BJ (cell line): ENCODE measurements around the gene CLRN1. TPM values are rescaled to one million over a fixed set of nuclear protein-coding genes. Genes with fewer than 3 reads are reported as not detected.

Source experiments
- CTCF ChIA-PET: fragments of 350-600 bp; formaldehyde crosslinking; extraction: SDS; loops from one replicate; lab custom pipeline; 2021; ENCODE audit warnings: antibody characterized with exemption, inconsistent platforms; lab: Yijun Ruan, JAX
- POLR2A ChIA-PET: fragments of 300-600 bp; sonication (Branson Sonifier 250); formaldehyde crosslinking; extraction: SDS; loops from one replicate; lab custom pipeline; 2021; ENCODE audit warnings: antibody characterized with exemption; lab: Charles Lee
- DNase-seq: peaks from one replicate; pipeline ENCODE4 v3.0.0-alpha.2; 2011; ENCODE audit warnings: low read depth
- H3K27me3 ChIP-seq: 2 replicates; pipeline ENCODE4 v1.6.0; 2011; ENCODE audit warnings: low read length; ENCODE audit not compliant: control insufficient read depth, insufficient read depth
- H3K36me3 ChIP-seq: 2 replicates; pipeline ENCODE4 v1.5.1; 2011; ENCODE audit warnings: low read length; ENCODE audit not compliant: control insufficient read depth, insufficient read depth
- H3K4me3 ChIP-seq: 2 replicates; pipeline ENCODE4 v1.5.1; 2011; ENCODE audit warnings: low read depth, mild to moderate bottlenecking, control low read depth, low read length
- polyA plus RNA-seq: library from polyadenylated mRNA; depleted of rRNA; stranded (reverse); fragments of >200 nt; gene quantifications from 2 replicates; pipeline ENCODE4 v1.2.3, GENCODE V29; 2011
- TF ChIP-seq, protein P1 (sequence below): IDR thresholded peaks from 2 replicates; pipeline ENCODE4 v1.5.1; 2011; ENCODE audit warnings: low read depth, mild to moderate bottlenecking, control low read depth, inconsistent platforms, low read length, moderate library complexity; ENCODE audit not compliant: insufficient read depth

The CLRN1 gene
- polyA plus RNA-seq, 1 experiment = not detected

DNA sequence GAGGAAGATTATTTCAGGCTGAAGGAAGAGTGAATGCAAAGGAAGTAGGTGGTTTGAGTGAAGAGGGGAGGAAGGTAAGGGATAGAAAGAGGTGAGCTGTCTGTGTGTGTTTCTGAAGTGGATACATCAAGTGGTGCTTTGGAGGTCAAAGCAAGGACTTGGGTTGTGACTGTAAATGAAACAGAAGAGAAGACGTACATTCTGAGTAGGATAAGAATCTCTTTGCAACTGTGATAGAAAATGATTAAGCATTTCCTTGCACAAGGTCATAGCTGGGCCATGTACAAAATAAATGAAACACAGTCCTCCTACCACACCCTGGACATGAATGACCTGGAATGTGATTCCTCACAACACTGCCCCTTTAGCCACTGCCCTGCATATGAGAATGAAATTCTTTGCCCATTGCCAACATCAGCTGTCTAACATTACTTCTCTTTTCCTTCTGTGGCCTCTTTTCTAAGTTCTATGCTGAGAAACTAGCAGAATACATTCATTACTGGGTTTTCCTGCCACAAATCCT lies 39.0 kb downstream of the CLRN1 start:
- CTCF ChIA-PET = interaction anchor here (1.2 to 1.5 kb wide), 2 partner anchors 8 to 212 kb away, joined by 3 read pairs; no protein-coding TSS in a partner anchor
- no peak for DNase-seq
- TF ChIP-seq, protein P1, sequence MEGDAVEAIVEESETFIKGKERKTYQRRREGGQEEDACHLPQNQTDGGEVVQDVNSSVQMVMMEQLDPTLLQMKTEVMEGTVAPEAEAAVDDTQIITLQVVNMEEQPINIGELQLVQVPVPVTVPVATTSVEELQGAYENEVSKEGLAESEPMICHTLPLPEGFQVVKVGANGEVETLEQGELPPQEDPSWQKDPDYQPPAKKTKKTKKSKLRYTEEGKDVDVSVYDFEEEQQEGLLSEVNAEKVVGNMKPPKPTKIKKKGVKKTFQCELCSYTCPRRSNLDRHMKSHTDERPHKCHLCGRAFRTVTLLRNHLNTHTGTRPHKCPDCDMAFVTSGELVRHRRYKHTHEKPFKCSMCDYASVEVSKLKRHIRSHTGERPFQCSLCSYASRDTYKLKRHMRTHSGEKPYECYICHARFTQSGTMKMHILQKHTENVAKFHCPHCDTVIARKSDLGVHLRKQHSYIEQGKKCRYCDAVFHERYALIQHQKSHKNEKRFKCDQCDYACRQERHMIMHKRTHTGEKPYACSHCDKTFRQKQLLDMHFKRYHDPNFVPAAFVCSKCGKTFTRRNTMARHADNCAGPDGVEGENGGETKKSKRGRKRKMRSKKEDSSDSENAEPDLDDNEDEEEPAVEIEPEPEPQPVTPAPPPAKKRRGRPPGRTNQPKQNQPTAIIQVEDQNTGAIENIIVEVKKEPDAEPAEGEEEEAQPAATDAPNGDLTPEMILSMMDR = no peak
- Histone ChIP-seq H3K36me3 (no peaks in the 10 kb centered on the region), H3K27me3 (peaks cover 4% of the 10 kb centered on the region; the same call in 1 of the 2 replicates), H3K4me3 (no peak overlapping the region)
- POLR2A ChIA-PET = no interaction called here

DNA sequence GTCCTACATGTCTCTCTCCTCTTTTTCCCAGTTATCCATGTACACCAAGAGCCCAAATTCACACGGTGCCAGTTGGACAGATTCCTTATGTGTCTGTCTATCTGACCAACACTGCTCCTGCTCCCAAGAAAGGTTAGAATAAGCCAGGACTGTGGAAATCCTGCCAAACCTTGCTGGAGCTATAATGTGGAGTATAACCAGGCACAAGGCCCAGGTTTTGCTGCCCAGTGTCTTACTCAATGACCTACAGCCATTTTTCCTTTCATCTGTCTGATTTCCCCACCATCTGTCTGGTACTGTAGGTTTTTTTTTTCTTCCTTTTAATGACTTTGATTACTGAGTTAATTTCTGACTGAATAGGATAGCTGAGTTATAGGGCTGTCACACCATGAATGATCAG lies 40.8 kb downstream of the CLRN1 start:
- H3K36me3 ChIP-seq = no peaks in the 10 kb centered on the region
- no peak for DNase-seq
- CTCF ChIA-PET = no interaction called here
- no peak overlapping the region for H3K4me3 ChIP-seq
- 0 out of 2 replicates have a peak, but pooled peaks cover 3% of the 10 kb centered on the region for H3K27me3 ChIP-seq
- TF ChIP-seq, protein P1 = no peak
- POLR2A ChIA-PET = no interaction called here

DNA sequence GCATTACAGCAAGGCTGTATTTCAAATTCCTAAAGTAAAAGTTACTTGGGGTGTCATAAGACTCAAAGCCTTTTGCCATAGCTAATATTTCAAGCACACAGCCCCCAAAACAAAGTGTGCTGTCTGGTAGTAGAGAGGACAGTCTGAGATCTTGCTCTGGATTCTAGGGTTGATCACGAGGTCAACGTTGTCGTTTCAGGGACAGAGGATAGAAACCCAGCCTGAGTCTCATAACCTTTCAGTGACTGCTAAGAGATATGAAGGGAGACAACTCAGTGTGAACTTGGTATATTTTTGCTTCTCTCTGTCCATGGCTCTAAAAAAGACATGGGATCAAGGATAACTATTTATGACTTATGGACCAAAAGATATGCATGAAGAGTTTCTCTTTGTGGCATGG lies 41.7 kb downstream of the CLRN1 start:
- CTCF ChIA-PET = no interaction called here

DNA sequence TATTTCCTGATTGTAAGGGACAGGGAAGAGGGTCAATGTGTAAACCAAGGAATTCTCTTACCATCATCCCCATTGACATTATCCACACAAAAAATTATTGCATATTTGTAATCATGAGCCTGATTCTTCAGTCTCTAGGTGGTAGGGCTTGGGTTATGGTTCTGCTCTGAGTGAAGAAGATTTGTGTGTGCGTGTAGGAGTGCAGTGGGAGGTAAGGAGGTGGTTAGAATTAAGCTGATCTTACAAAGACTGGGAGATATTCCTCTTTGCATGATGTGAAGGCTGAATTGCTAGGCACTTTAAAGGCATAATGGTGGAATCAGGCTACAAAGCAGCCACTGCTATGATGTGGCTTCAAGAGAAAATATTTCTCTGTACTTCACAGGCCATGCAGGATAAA lies 44.3 kb downstream of the CLRN1 start:
- ChIA-PET POLR2A (no interaction called here), CTCF (no interaction called here)
- H3K27me3 ChIP-seq = 0 out of 2 replicates have a peak, but pooled peaks cover 3% of the 10 kb centered on the region
- no peak overlapping the region for H3K4me3 ChIP-seq
- DNase-seq = no peak
- TF ChIP-seq, protein P1 = no peak
- no peaks in the 10 kb centered on the region for H3K36me3 ChIP-seq

More for the DNA sequence above, 41.7 kb downstream of the CLRN1 start:
- Histone ChIP-seq H3K36me3 (no peaks in the 10 kb centered on the region), H3K4me3 (no peak overlapping the region), H3K27me3 (0 out of 2 replicates have a peak, but pooled peaks cover 3% of the 10 kb centered on the region)
- TF ChIP-seq, protein P1 = no peak
- POLR2A ChIA-PET = no interaction called here
- no peak for DNase-seq

DNA sequence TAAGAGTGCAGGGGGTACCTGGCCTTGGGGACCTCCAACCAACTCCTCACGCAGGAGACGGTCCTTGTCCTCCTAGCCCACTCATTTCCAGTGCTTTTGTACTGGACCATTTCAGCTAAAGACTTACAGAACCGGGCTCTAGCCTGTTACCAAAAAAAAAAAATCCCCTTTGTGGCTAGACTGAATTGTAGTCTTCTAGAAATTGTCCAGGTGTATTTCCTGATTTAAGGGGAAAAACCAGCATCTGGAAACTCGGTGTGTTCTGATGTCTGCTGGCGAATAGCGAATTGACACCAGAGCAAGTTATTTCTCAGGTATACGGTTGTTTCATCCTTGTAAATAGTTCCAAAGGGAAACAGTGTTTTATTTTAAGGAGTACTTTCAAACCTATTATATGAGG lies 46.2 kb downstream of the CLRN1 start:
- ChIA-PET CTCF (interaction anchor here (0.6 to 1.7 kb wide), 4 partner anchors 7 to 78 kb away, joined by 3 to 8 read pairs (median 4); no protein-coding TSS in a partner anchor), POLR2A (no interaction called here)
- H3K36me3 ChIP-seq = no peaks in the 10 kb centered on the region
- H3K27me3 ChIP-seq = 0 out of 2 replicates have a peak, but pooled peaks cover 3% of the 10 kb centered on the region
- DNase-seq = no peak
- TF ChIP-seq, protein P1 = no peak
- no peak overlapping the region for H3K4me3 ChIP-seq
